MG63 (cell line): Measurements from ENCODE around the gene DNAH8. TPM values are rescaled to one million over a fixed set of nuclear protein-coding genes. Genes with fewer than 3 reads are reported as not detected.
A peak's percentile ranks its signal among the peaks of the same experiment; 100 is the strongest.
"Not testable (repeated sequence)": the region's sequence is repeated elsewhere in the genome, so short reads cannot be mapped to it uniquely, and the experiment has no call there.

Experiments used
- DNase-seq: peaks from one replicate; pipeline ENCODE4 v3.0.0-alpha.2; 2020
- H3K27me3 ChIP-seq: fragments of 250-450 bp; sonication (Bioruptor Pico); 2 replicates; pipeline ENCODE4 v1.5.1; 2020; ENCODE audit warnings: mild to moderate bottlenecking, moderate library complexity
- H3K36me3 ChIP-seq: fragments of 250-450 bp; sonication (Bioruptor Pico); 2 replicates; pipeline ENCODE4 v1.5.1; 2020; ENCODE audit warnings: mild to moderate bottlenecking, moderate library complexity
- H3K4me3 ChIP-seq: fragments of 250-450 bp; sonication (Bioruptor Pico); 2 replicates; pipeline ENCODE4 v1.5.1; 2020; ENCODE audit warnings: mild to moderate bottlenecking, moderate library complexity
- H3K9me3 ChIP-seq: fragments of 250-450 bp; sonication (Bioruptor Pico); 2 replicates; pipeline ENCODE4 v1.5.1; 2020; ENCODE audit warnings: mild to moderate bottlenecking, moderate library complexity
- total RNA-seq: library from RNA; depleted of rRNA; stranded (reverse); fragments of >200 nt; shearing (Covaris generic); gene quantifications from 2 replicates; pipeline ENCODE4 v1.2.3, GENCODE V29; 2014; ENCODE audit warnings: low replicate concordance

Gene DNAH8
- total RNA-seq, 1 experiment from 2014 or later = 1.2 TPM

DNA sequence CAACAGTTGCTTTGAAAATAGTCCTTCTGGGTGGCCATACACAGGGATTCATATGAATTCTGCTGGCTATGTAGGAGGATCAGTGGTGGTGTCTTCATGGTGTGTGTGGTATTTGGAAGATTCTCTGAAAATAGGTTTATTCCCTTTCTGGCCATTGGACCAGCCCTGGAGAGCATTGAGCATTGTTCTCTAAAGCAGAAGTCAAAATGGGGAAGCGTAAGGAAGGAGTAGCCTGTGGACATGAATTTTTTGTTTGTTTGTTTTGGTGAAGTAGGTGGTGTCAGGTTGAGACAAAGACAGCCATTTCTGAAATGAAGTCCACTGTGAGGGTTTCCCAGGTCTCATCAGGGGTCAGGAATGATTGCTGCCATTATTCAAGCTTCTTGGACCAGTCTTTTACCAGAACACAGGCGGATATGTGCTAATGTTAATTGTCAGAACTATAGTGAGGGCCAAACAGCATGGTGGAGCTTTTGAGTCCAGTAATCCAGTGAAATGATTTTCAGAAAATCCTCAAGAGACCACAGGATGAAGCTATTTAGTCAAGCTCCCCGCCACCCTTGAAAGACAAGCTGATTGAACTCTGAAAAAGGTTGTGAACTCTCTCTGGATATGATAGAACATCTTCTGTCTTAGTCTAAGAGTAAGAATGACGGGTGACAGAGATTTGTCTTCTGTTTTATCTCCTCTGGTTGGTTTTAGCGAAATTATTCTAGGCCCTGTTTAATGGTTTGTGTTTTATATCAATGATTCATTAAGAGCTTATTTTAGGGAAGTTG lies 60.0 kb downstream of the DNAH8 start:
- no peaks in the 10 kb centered on the region for H3K36me3 ChIP-seq
- H3K9me3 ChIP-seq = no peaks in the 10 kb centered on the region

DNA sequence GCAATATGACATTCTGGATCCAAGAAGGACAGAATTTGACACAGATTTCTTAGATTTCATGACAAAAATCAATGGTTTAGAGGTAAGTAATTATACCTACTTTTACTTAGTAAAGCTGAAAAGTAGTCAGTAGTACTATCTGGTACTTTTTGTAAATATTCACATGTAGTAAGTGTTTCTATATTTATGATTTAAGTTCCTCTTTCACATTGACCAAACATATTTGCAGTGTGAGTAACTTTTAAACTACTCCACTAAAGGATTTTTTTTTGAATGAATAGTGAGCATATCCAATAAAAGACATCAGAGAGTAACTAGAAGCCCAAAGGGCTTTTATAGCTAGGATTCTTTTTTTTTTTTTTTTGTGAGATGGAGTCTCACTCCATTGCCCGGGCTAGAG lies 60.8 kb downstream of the DNAH8 start:
- H3K36me3 ChIP-seq = no peaks in the 10 kb centered on the region
- H3K9me3 ChIP-seq = no peaks in the 10 kb centered on the region
- H3K27me3 ChIP-seq = peaks cover 14% of the 10 kb centered on the region
- DNase-seq = no peak
- no peak overlapping the region for H3K4me3 ChIP-seq

More for the DNA sequence above, 60.0 kb downstream of the DNAH8 start:
- Histone ChIP-seq H3K4me3 (no peak overlapping the region), H3K27me3 (peaks cover 17% of the 10 kb centered on the region)
- no peak for DNase-seq

DNA sequence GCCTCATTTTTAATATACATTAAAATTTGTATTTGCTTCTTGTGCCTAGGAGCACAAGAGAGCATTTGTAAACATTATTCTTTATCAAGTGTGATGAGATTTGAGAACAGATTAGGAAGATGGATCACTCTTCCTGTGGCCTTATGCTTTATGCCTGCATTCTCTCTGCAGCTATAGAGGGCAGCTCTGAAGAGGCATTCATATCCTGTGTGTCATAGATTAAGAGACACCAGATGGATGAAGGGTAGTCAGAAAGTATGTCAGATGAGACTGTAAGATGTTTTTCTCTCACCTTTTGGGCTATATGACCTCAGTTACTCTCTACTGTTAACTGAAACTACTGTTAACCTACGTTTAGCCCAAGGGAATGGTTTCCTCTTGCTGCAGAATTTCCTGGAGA lies 61.4 kb downstream of the DNAH8 start:
- Histone ChIP-seq H3K27me3 (peaks cover 12% of the 10 kb centered on the region), H3K4me3 (no peak overlapping the region), H3K36me3 (no peaks in the 10 kb centered on the region), H3K9me3 (no peaks in the 10 kb centered on the region)
- DNase-seq = no peak

DNA sequence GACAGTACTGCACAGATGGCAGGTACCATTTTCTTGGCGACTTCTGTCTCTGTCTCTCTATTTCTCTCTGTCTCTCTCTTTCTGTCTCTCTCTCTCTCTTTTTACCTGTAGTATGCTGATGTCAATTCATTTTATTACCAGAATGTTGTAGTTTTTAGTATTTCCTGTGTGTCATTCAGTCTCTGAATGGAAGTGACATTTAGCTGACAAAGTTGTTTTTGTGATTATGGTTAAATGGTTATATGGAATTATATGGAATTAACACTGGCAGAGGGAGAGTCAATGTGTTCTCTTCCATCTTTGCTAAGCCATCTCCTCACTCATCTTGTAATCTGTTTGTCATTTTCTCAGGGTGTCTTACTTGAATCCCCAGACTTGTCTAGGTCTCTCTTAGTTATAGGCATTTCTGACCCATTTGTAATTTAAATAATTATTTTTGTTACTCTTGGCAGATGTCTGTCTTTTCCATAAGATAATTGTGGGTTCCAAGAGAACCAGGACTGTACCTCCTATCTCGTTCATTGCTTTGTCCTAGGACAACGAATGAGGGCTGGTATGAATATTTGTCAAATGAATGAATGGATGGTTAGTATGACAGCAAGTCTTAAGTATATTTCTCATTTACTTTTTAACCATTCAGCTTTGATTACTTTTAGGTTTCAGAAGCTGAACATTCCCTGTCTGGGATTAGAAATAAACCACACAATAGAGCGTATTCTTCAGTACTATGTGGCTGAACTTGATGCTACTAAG lies 64.4 kb downstream of the DNAH8 start:
- DNase-seq = no peak
- Histone ChIP-seq H3K27me3 (peaks cover 12% of the 10 kb centered on the region), H3K36me3 (no peaks in the 10 kb centered on the region), H3K4me3 (no peak overlapping the region), H3K9me3 (no peaks in the 10 kb centered on the region)

DNA sequence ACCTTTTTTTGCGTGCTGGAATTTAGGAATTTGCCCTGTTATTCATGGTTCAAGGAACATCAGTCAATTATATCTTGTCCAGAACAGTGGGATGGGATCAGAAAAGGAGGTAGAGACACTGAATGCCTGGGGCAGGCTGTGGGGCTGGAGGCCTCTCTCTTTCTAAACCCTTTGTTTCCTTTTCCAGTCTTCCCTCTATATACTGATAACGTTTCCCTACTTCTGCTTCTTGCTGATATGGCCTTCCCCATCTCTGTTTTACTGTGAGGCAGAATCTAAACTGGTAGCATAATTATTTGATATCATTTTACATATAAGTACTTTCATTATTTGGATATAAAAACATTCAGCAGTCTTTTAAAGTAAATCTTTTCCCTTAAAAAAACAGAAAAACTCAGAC lies 67.5 kb downstream of the DNAH8 start:
- no peaks in the 10 kb centered on the region for H3K9me3 ChIP-seq
- H3K36me3 ChIP-seq = no peaks in the 10 kb centered on the region
- no peak for DNase-seq
- peaks cover 12% of the 10 kb centered on the region for H3K27me3 ChIP-seq
- H3K4me3 ChIP-seq = no peak overlapping the region

DNA sequence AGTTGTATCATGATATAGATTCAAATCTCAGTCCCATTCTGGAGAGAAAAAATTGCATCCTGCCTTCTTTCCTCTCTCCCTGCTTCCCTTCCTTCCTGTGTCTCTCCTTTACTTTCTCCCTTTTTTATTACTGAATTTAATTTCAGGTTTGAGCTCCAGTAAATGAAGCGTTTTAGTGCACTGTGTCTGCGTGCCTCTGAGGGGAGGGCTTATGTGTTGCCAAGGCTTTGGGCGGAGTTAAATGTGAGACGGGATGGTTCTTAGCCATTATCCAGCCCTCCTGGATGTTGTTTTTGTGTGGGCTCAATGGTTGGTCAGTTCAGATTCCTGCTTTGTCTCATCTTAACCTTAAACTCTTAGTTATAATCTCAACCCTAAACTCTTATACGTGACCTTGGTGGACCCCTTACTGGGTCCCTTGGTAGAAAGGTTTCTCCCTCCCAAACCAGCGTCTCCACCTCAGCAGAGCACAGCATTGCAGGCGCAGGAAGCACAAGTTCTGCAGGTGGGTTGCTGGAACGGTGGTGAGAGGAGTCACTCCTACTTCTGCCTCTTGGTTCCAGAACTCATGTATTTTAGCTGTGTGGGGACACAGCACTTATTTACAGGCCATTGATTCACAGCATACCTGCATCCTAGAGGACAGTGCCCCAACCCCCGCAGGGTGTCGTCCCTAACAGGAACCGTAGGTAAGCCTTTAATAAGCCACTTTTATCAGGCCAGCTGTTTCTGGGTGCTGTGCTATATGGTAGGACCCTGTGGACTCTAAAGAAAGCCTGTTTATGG lies 68.5 kb downstream of the DNAH8 start:
- Histone ChIP-seq H3K36me3 (no peaks in the 10 kb centered on the region), H3K27me3 (peaks cover 9% of the 10 kb centered on the region), H3K4me3 (no peak overlapping the region), H3K9me3 (no peaks in the 10 kb centered on the region)
- DNase-seq = no peak

DNA sequence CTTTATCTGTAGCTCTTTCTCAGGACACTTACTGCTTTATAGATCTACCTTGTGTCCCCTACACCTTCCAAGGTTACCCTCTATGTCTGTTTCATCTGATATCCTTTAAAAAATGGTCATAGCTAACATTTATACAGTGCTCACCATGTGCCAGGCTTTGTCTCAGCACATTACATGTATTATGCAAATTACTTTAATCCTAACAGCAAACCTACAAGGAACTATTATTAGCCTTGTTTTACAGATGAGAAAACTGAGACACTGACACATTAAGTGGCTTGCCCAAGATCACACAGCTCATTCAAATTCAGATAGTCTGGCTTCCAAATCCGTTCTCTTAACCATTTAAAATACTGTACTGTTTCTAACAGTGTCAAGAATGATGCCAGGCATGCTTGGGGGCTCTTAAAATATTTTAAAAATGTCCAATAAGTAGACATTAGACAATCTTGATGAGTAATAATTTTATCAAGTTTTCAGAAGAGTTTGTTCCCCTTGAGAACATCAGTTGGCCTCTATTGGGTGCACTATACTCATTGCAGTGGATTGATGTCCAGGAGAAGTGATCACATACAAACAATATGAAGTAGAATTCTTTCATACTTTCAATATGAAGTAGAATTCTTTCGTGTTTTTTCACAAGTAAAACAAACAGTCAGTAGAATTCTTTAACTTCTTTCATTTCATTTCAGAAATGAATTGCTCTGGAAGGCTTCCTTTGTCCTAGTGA lies 69.6 kb downstream of the DNAH8 start:
- no peaks in the 10 kb centered on the region for H3K9me3 ChIP-seq
- no peak overlapping the region for H3K4me3 ChIP-seq
- no peak for DNase-seq
- no peaks in the 10 kb centered on the region for H3K36me3 ChIP-seq
- peaks cover 2% of the 10 kb centered on the region for H3K27me3 ChIP-seq

DNA sequence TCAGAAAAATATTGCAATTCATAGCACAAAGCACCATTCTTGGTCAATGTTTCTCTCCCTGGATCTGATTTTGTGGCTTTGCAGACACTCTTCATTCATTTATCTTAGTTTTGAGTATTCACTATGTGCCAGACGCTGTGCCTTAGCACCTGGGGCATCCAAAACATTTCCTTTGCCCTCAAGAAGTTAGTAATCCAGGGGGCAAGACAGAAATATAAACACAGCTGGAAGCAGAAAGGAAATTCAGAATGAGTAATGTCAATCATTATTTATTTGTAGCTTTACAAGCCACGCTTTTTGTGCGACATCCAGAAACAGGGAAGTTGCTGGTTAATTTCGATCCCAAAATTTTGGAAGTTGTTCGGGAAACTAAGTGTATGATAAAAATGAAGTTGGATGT lies 71.4 kb downstream of the DNAH8 start:
- DNase-seq = no peak

DNA sequence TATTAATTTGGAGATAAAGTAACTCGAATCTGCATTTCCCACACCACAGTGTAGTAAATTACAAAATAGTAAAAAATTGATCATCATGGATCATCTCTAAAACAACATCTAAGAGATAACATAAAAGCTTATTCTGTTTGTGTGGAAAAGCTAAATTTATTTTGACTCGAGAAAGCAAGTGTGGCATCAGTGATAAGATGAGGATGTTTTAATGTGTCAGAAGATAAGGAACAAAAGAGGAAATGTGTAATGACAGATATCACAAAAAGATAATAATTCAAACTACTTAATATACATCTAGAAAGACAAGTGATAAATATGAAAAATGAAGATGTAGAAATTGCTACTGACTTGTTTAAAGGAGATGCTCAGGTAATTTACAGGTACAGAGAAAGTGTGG lies 74.1 kb downstream of the DNAH8 start:
- DNase-seq = no peak
- no peak overlapping the region for H3K4me3 ChIP-seq

More for the DNA sequence above, 71.4 kb downstream of the DNAH8 start:
- no peaks in the 10 kb centered on the region for H3K36me3 ChIP-seq
- no peaks in the 10 kb centered on the region for H3K9me3 ChIP-seq
- no peaks in the 10 kb centered on the region; the same call in 1 of the 2 replicates for H3K27me3 ChIP-seq
- no peak overlapping the region for H3K4me3 ChIP-seq

DNA sequence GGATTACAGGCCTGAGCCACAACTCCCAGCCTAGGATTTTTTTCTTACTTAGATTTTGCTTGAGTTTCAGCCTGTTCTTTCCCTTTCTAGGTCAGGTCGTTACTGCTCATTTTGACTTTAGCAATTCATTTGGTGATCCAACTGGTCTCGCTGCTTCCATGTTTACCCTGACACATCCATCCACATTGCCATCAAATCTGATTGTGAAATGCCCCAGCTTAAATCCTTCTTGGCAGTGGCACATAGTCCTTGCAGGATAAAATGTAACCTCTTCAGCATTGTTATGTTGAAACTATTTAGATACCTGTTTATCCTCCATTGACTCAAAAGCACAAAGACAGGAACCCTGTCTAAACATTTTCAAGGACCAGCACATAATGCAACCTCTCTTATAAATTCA lies 77.2 kb downstream of the DNAH8 start:
- H3K27me3 ChIP-seq = peaks cover 2% of the 10 kb centered on the region; the same call in 1 of the 2 replicates
- no peaks in the 10 kb centered on the region for H3K9me3 ChIP-seq
- no peak overlapping the region for H3K4me3 ChIP-seq
- no peaks in the 10 kb centered on the region for H3K36me3 ChIP-seq
- no peak for DNase-seq

More for the DNA sequence above, 74.1 kb downstream of the DNAH8 start:
- H3K27me3 ChIP-seq = no peaks in the 10 kb centered on the region
- no peaks in the 10 kb centered on the region for H3K9me3 ChIP-seq
- H3K36me3 ChIP-seq = no peaks in the 10 kb centered on the region

DNA sequence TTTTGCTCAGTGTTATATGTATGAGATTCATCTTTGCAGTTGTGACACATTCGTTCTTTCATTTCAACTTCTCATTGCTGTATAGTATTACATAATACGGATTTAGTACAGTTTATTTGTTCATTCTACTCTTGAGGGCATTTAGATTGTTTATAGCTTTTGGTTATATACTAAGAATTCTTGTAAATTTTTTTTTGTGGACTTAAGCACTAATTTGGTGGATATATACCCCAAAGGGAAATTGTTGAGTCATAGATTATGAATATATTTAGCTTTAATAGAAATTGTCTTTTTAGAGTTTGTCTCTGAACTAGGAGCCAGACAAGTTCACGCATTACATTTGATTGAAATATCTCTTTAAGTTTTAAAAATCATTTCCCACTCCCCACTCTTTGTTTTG lies 79.6 kb downstream of the DNAH8 start:
- no peak for DNase-seq
- H3K4me3 ChIP-seq = no peak overlapping the region
- no peaks in the 10 kb centered on the region for H3K36me3 ChIP-seq
- peaks cover 21% of the 10 kb centered on the region for H3K27me3 ChIP-seq
- H3K9me3 ChIP-seq = no peaks in the 10 kb centered on the region

DNA sequence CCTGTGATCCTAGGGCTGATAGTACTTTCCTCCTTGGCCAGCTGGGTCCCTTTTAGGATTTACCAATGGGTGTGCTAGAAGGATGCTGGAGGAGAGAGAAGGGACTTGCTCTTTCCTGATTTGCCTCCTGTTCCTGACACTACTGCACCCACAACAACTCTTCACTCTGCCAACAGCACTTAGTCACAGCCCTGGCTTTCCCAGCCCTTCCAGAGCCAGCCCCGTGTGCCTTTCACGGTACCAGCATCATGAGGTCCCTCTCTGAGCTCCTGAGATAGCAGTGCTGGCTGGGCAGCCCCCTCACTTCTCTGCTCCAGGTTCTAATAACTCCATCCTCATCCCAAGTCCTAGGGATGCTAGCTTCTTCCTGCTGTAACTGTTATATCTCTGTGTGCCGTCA lies 80.9 kb downstream of the DNAH8 start:
- no peaks in the 10 kb centered on the region for H3K9me3 ChIP-seq
- H3K27me3 ChIP-seq = peaks cover 33% of the 10 kb centered on the region
- H3K36me3 ChIP-seq = no peaks in the 10 kb centered on the region
- H3K4me3 ChIP-seq = no peak overlapping the region
- peak; percentile 45 for DNase-seq

DNA sequence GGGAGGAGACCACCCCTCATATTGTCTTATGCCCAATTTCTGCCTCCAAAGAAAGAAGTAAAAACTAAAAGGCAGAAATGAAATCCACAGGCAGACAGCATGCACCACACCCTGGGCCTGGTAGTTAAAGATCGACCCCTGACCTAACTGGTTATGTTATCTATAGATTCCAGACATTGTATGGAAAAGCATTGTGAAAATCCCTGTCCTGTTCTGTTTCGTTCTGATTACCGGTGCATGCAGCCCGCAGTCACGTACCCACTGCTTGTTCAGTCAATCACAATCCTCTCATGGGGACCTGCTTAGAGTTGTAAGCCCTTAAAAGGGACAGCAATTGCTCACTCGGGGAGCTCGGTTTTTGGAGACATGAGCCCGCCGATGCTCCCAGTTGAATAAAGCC lies 81.3 kb downstream of the DNAH8 start:
- H3K27me3 ChIP-seq = peaks cover 37% of the 10 kb centered on the region
- not testable (repeated sequence) for H3K9me3 ChIP-seq, H3K36me3 ChIP-seq, H3K4me3 ChIP-seq, DNase-seq

DNA sequence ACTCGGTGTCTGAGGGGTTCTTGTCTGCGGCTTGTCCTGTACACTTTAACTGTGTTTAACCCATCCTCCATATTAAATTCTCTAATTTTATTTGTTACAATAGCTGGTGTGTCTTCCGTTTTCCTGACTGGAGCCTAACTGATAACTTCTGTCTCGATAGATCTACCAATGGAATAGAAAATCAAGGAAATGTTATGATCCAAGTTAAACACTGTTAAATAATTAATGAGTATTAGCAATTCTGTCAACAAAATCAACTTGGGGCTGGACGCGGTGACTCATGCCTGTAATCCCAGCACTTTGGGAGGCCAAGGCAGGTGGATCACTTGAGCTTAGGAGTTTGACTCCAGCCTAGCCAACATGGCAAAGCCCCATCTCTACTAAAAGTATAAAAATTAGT lies 81.7 kb downstream of the DNAH8 start:
- Histone ChIP-seq H3K27me3 (peaks cover 39% of the 10 kb centered on the region), H3K9me3 (no peaks in the 10 kb centered on the region), H3K36me3 (no peaks in the 10 kb centered on the region), H3K4me3 (no peak overlapping the region)
- no peak for DNase-seq

DNA sequence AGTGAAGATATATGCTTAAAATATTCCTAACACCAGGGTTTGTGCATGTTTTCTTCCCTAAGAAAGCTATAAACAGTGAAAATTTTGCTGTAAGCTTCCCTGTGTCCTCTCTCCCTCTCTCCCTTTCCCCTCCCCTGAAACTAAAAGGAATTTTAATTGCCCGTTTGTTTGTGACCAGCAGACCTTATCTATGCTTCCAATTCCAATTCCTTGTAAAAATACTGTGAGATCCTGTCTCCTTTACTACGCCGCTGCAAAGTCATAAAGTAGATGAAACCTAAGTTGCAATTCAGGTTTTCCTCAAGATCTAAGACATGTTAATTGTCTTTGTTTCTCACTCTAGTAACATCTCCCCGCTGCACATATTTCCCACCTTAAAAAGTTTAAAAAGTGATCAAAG lies 82.3 kb downstream of the DNAH8 start:
- H3K9me3 ChIP-seq = no peaks in the 10 kb centered on the region
- H3K36me3 ChIP-seq = no peaks in the 10 kb centered on the region

DNA sequence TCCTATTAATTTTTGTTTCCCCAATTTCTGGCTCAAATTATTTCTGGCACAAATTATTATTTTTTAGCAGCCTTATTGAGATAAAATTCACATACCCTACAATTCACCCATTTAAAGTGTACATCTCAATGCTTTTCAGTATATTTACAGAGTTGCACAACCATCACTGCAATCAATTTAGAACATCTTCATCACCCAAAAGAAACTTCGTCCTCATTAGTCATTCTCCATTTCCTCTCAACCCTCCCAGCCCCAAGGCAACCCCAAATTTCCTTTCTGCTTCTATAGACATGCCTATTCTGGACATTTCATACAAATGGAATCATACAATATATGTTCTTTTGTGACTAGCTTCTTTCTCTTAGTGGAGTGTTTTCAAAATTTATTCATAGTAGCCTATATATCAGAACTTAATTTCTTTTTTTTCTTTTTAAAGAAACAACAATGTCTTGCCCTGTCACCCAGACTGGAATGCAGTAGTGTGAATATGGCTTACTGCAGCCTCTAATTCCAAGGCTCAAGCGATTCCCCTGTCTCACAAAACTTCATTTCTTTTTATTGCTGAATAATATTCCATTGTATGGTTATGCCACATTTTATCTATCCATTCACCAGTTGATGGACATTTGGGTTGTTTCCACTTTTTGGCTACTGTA lies 84.5 kb downstream of the DNAH8 start:
- Histone ChIP-seq H3K27me3 (peaks cover 55% of the 10 kb centered on the region), H3K4me3 (no peak overlapping the region), H3K36me3 (no peaks in the 10 kb centered on the region), H3K9me3 (no peaks in the 10 kb centered on the region)
- DNase-seq = no peak

More for the DNA sequence above, 82.3 kb downstream of the DNAH8 start:
- peaks cover 39% of the 10 kb centered on the region for H3K27me3 ChIP-seq
- no peak for DNase-seq
- no peak overlapping the region for H3K4me3 ChIP-seq
